ENCODE measurements around the gene SOCS7.

The SOCS7 gene

DNA sequence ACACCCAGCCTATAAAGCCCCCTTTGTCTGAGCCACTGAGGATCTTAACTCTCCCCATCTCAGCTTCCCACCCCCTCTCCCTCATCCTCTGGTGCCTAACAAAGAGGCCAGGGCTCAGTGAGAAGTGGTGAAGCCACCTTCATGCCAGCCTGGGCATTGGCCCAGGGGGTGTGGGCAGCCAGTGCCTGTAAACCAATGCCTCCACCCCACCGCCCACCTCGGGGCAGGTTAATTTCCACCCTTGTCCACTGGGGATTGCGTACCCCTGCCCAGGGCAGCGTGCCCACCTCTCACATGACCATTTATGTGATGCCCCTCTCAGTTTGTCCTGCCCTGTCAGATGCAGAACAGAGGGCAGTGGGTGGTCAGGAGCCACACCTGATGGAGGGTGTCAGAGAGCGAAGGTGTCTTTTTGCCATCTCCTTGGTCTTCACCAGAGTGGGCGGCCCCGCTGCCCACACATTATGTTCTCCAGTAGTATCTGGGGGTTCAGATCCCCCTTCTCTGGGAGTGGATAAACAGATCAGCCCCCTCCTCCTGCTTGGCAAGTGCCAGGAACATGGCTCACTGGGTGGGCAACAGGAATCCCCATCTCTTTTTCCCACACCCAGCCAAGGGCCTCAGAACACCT lies 66.5 kb downstream of the SOCS7 start:
- H3K4me3 ChIP-seq (ENCODE audit: low read depth, low read length): no peak overlapping the region

GRCh38 chr17:38418693-38419507 lies 67.3 kb downstream of the SOCS7 start:
- H3K4me3 ChIP-seq (ENCODE audit: low read depth, low read length): peak overlapping the region; percentile 47

GRCh38 chr17:38419508-38419981 lies 67.9 kb downstream of the SOCS7 start:
- H3K4me3 ChIP-seq (ENCODE audit: low read depth, low read length): peak overlapping the region; percentile 41

DNA sequence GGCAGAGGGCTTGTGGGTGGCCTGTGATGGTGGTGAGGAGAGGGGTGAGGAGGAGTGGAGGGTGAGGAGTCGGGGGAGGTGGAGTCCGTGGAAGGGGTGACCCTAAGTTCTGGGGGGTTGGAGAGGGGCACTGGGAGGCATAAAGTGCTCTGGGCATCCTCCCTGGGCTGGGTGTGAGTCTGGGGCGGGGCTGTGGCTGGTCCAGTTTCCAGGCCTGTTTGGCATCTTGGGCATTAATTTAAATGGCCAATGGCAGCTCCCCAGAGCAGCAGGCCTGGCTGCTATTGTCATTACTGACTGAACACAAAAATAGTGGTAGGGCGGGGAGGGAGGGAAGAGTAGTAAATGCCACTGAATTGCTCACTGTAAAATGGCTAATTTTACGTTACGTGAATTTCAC lies 68.9 kb downstream of the SOCS7 start:
- H3K4me3 ChIP-seq (ENCODE audit: low read depth, low read length): no peak overlapping the region

DNA sequence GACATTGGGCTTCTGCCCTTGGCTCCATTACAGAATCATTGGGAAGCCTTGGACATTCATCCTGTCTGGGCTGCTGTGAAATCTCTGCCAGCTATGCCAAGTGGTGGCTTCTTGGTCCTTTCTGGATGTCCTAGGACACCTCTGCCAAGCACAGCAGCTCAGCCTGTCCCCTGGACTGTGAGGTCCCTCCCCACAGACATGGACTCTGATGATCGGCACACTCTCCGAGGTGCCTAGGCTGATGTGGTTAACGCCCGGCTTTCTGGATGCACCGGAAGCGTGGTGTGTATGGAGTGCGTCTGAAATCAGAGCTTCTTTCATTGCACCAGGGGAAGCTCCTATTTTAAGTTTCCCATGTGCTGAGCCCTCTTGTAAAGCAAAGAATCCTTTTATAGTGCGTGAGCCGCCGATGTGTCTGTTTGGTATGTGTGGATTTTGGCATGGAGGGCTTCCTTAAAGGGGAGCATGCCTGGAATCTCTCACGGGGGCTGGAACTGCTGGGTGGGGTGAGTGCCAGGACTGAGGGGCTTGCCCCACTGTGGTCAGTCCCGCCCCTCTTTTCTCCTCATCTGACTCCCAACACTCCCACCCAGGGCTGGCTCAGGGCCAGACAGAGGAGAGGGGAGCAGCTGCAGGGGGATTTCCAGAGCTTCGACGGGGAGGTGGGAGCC lies 69.7 kb downstream of the SOCS7 start:
- no peak overlapping the region for H3K4me3 ChIP-seq (ENCODE audit: low read depth, low read length)

GRCh38 chr17:38421871-38422827 lies 70.5 kb downstream of the SOCS7 start:
- no peak overlapping the region for H3K4me3 ChIP-seq (ENCODE audit: low read depth, low read length)

- H3K4me3 ChIP-seq (ENCODE audit: low read depth, low read length): no peak overlapping the region
Measured at GRCh38 chr17:38424297-38424972, 72.8 kb downstream of the SOCS7 start.

DNA sequence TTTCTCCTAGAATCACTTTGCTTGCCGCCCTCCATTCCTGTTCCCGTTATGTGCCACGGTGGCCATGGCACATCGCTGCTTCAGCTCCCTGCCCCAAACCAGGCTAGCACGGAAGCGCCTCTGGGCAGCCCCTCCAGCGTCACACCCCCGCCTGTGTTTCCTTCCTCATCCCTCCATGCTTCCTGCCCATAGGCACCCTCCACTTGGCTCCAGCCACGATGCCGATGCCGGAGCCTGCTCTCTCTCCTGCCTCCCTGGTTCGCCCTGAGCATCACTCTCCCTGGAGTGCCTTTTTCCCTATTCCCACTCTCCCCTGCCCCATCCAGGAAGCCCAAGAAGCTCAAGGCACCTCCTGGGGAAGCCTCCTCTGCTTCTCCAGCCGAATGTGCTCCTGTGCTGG lies 73.4 kb downstream of the SOCS7 start:
- no peak overlapping the region for H3K4me3 ChIP-seq (ENCODE audit: low read depth, low read length)

- no peak overlapping the region for H3K4me3 ChIP-seq (ENCODE audit: low read depth, low read length)
Measured at GRCh38 chr17:38425744-38426143, 74.1 kb downstream of the SOCS7 start.

GRCh38 chr17:38426441-38426840 lies 74.8 kb downstream of the SOCS7 start:
- no peak overlapping the region for H3K4me3 ChIP-seq (ENCODE audit: low read depth, low read length)

- H3K4me3 ChIP-seq (ENCODE audit: low read depth, low read length): peak overlapping the region; percentile 31
Measured at GRCh38 chr17:38427160-38427949, 75.7 kb downstream of the SOCS7 start.

DNA sequence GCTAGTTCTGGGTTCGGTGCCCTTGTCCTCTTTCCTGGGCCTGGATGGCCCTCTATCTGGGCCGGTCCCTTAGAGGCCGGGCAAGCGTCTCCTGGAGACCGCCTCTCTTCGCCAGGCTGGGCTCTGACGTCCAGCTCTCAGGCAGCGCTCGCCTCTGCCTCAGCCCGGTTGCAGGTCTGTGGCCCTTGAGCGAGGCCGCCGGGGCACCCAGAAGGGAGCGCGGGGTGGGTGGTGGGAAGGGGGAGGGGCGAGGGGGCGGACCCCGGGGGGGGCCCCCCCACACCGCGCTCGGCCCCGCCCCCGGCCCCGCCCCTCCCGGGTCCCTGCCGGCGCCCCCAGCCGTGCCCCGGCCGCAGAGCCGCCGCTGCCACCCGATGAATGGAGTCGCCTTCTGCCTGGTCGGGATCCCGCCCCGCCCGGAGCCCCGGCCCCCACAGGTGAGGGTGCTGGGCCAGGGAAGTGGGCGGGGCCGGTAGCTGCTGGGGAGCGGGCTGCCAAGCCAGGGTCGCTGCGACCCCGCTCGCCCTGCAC lies 76.5 kb downstream of the SOCS7 start, which contains the start of gene ARHGAP23:
Gene ARHGAP23, plus strand, starts transcription at position 353 of the 531 bp plus-strand sequence. Its CDS starts 22 bp downstream, at position 375.
- peak within 1 kb of the TSS; percentile 63 for H3K4me3 ChIP-seq (ENCODE audit: low read depth, low read length)

DNA sequence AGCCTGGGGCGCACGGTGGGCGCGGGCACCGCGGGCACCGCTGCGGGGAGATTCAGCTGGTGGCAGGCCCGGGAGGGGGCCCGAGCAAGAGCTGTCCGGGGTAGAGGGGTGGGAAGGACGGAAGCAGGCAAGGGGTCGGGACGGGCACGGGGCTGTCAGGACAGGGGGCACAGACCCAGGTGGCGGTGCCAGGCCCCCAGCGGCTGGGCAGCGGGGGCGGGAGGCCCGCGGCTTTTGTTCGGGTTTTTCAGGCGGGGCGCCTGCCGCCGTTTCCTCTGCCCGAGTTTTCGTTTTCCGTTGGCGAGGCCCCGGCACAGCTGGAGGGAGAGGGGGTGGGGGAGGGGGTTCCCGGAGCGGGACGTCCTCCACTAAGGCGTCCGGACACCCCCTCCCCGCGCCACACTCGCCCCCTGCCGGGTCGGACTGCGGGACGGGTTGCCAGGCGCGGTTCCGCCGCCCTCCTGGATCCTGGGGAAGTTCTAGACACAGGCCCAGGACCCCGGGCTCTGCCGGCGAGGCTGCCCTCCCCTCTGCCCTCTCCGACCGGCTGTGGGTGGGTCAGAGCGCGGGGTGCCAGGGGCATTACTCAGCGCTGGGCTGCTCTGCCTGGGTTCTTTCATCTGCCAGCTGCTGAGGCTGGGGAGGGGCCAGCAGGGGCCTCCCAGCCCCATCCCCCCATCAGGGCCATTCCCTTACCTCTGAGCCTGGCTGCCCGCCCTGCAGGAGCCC lies 77.2 kb downstream of the SOCS7 start:
- peak overlapping the region; percentile 63 for H3K4me3 ChIP-seq (ENCODE audit: low read depth, low read length)

- peak overlapping the region; percentile 63 for H3K4me3 ChIP-seq (ENCODE audit: low read depth, low read length)
Measured at GRCh38 chr17:38429476-38430100, 77.9 kb downstream of the SOCS7 start.

DNA sequence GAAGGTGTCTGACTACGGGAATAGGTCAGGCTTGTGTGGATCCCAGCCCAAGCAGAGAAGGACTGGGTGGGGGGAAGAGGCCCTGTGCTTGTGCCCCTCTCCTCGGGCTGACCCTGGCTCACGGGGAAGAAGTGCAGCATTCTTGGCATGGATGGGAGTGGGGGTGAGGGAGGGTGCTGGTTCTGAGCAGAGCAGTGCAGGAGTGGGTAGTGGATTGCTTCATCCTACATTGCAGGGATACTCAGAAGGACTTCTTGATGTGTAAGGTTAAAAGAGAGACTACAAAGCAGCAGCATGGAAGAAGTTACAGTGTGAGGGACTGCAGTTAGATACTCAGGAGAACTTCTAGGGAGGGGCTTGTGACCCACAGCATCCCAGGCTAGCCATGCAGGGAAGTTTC lies 78.7 kb downstream of the SOCS7 start:
- H3K4me3 ChIP-seq (ENCODE audit: low read depth, low read length): no peak overlapping the region

- no peak overlapping the region for H3K4me3 ChIP-seq (ENCODE audit: low read depth, low read length)
Measured at GRCh38 chr17:38430822-38431221, 79.2 kb downstream of the SOCS7 start.

GRCh38 chr17:38431346-38432145 lies 79.9 kb downstream of the SOCS7 start:
- no peak overlapping the region for H3K4me3 ChIP-seq (ENCODE audit: low read depth, low read length)
